ENCODE results near the gene DNAJB11.
"Not testable (repeated sequence)": the region's sequence is repeated elsewhere in the genome, so short reads cannot be mapped to it uniquely, and the experiment has no call there.

Gene DNAJB11

DNA sequence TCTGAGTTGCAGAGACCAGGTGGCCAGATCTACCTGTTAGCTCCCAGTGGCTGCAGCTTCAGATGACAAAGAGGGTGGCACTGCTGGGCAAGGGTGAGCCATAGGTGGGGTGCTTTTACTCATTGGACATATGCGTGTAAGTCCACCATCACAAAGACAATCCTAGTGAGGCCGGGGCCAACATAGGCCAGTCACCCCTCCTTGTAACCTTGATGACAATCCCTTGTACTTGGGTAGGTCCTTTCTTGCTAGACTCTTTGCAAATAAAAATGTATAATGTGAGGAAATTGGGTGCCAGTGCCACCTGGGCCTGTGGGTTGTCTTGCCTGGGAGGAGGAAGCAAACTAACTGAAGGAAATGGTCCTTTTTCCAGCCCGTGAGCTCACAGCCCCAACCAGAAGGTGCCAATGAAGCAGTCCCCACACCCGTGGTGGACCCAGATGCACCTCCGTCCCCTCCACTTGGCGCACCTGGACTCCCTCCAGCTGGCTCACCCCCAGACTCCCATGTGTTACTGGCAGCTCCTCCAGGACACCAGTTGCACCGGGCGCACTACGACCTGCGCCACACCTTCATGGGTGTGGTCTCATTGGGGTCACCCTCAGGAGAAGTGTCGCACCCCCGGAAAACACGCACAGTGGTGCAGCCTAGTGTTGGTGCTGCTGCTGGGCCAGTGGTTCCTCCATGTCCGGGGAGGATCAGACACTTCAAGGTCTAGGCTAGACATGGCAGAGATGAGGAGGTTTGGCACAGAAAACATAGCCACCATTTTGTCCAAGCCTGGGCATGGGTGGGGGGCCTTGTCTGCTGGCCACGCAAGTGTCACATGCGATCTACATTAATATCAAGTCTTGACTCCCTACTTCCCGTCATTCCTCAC is 49.9 kb downstream of the DNAJB11 start:
- no peak for DNase-seq

- no peak for DNase-seq
These were observed 51.6 kb downstream of the DNAJB11 start for GRCh38 chr3:186621894-186622650.

DNA sequence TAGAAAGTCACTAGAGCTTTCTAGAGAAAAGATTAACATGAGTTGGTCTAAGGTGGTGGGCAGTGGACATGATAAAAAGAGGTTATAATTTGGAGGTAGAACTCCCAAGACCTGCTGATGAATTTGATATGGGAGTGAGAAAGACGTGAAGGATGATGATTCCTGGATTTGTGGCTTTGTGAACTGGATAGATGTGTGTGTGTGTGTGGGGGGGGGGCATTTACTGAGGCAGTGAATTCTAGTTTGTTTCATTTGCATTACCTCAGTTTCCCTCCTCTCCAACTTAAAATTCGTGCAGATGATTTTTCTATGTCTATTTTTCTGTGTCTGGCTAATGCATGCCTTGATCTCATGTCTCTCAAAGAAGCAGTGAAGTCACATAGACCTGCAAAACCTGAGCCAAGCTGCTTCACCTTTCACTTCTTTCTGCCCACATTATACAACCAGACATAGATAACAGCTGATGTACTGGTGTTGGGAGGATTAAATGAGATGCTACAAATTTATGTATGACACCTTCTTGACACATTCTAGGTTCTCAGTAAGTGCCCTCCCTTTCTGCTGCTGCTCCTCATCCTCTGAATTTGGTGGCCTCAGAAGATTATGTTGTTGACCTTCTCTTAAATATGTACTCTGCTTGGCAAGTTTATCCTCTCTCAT is 52.3 kb downstream of the DNAJB11 start:
- no peak for DNase-seq

DNA sequence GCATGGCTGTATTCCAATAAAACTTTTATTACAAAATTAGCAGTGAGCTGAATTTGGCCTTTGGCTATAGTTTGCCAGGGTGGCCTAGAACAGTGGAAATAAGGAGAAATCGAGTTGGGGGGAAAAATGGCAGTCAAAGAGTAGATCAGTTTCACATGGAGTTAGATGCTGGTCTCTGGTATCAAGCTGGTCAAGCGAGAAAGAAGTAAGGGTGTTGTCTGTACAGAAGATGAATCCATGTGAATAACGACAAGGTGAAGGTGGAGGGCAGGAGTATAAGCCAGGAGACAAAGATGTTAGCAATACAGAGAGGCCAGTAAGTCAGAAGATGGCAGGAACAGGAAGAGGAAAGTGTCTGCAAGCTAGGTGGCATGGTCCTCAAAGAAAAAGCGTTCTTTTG is 54.1 kb downstream of the DNAJB11 start:
- DNase-seq: no peak

DNA sequence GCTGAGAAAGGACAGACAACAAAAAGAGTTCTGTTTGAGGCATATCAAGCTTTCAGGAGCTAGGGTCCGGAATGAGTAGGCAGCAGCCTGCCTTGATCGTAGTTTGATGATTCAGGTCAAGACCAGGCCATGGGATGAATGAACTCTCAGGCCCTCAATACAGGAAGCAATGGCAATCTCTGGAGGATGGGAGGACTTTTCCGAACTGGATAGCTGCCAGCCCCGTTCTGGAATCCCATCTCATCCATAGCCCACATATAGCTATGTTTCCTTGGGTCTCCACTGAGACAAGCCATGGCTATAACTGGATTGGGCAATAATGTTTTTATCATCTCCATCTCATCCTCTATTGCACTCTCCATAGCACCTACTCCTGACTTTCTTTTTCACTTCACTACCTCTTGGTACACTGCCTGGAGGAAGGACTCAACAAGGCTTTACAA is 55.1 kb downstream of the DNAJB11 start:
- DNase-seq: no peak

GRCh38 chr3:186626254-186626847 is 55.8 kb downstream of the DNAJB11 start:
- no peak for DNase-seq

DNA sequence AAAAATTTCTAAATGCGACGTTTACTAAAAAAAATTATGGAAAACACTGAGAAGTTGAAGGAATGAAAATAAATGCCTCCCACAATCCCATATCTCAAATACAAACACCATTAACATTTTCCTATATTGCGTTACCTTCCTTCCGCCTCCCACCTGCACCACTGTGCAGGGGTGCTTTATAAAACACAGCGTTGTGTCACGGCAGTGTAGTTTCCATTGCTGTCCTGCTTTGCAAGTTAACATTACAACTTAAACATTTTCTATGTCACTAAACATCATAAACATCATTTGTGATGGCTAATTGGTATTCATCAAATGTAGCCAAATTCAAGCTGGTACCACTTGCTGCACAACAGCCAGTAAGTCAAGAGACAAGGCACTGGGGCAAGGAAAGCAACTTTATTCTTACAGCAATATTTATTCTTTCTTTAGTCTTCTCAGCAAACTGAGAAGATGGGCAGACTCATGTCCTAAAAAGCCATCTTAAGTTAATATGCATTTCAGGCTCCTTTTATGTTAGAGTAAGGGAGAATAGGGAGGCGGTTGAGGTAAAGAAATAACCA is 57.4 kb downstream of the DNAJB11 start:
- DNase-seq: no peak

GRCh38 chr3:186628756-186629155 is 58.2 kb downstream of the DNAJB11 start:
- DNase-seq: no peak

GRCh38 chr3:186630950-186631641 is 60.6 kb downstream of the DNAJB11 start:
- no peak for DNase-seq

- DNase-seq: no peak
These were observed 63.0 kb downstream of the DNAJB11 start for GRCh38 chr3:186633481-186633880.

DNA sequence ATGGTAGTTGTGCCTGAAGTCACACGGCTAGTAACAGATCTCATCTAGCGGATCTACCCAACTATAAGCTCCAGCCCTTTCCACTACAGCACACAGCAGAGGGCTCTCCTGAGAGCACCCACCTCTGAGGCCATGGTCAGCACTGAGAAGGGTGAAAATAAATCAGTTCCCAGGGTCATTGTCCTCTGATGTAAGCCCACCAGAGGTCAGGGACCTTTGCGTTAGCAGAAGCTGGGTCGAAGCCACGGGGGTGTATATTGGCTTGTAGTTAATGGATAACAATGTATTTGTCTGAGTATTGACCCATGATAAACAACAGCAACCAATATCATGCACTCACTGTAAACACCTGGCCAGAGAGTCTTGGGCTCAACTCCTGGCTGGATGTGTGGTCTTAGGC is 63.7 kb downstream of the DNAJB11 start:
- not testable (repeated sequence) for DNase-seq
